Thoracic aorta (tissue), 2 donors: ENCODE data around the gene RTN1. TPM values are rescaled to one million over a fixed set of nuclear protein-coding genes. Genes with fewer than 3 reads are reported as not detected.

Experiments used
- ATAC-seq: fragments of 150-250 bp; one replicate; pipeline ENCODE4 v1.8.0; 2017; ENCODE audit warnings: low read depth; ENCODE audit not compliant: insufficient number of reproducible peaks, low FRiP score
- DNase-seq: peaks from one replicate; pipeline ENCODE4 v3.0.0-alpha.2; 2020; ENCODE audit warnings: low spot score
- H3K27ac ChIP-seq, 2 donors: fragments of 200-600 bp; sonication (generic); 1 replicate in 1 of 2; 2 replicates in 1 of 2; pipeline ENCODE4 v1.5.1; 2016; ENCODE audit warnings: mild to moderate bottlenecking in 2 of 2, moderate library complexity in 2 of 2
- H3K27me3 ChIP-seq: fragments of 200-600 bp; sonication (generic); replicated peaks from 2 replicates; pipeline ENCODE4 v1.6.0; 2016; ENCODE audit warnings: mild to moderate bottlenecking; ENCODE audit not compliant: insufficient read depth
- H3K36me3 ChIP-seq: fragments of 200-600 bp; sonication (generic); one replicate; pipeline ENCODE4 v1.5.1; 2016
- H3K4me1 ChIP-seq, 2 donors: fragments of 200-600 bp; sonication (generic); 1 replicate in 1 of 2; 2 replicates in 1 of 2; pipeline versions ENCODE4 v1.5.1 to v1.6.0; 2016; ENCODE audit warnings: low read depth in 2 of 2, mild to moderate bottlenecking in 1 of 2; ENCODE audit not compliant: control insufficient read depth in 1 of 2
- H3K4me3 ChIP-seq: fragments of 200-600 bp; sonication (generic); 2 replicates; pipeline ENCODE4 v1.5.1; 2016; ENCODE audit warnings: mild to moderate bottlenecking
- H3K9me3 ChIP-seq: fragments of 200-600 bp; sonication (generic); 2 replicates; pipeline ENCODE4 v1.5.1; 2016
- total RNA-seq, 2 donors: library from RNA; depleted of rRNA; stranded (reverse); fragments of >200 nt; gene quantifications; one replicate each; pipeline versions ENCODE4 v1.1.0 to v1.2.3, GENCODE V29; 2016
- TF ChIP-seq, protein P1 (sequence below): fragments of 200-600 bp; sonication (generic); IDR thresholded peaks from one replicate; pipeline ENCODE4 v1.5.1; 2019; ENCODE audit warnings: antibody characterized with exemption

RTN1 gene
- total RNA-seq, 2 donors from 2014 or later: 66.5 to 129 TPM

DNA sequence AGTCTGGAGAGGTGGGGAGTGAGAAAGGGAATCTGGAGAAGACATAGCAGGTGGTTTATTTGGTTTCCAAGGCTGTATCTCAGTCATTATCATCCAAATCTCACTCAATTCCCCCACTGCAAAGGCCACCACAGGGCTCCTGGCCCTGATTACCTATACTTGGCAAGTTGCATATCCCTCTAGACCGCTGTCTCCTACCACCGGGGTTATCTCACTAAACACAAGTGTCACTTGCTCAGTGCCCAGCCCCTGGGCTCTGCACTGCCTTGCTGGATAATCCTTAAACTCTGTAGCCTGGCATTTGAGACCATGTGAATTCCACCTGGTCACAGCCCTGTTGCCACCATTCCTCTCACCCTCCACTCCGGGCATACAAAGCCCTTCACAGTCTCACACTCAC is 119.0 kb downstream of the RTN1 start:
- Histone ChIP-seq H3K36me3 (no peaks in the 10 kb centered on the region), H3K4me3 (no peak overlapping the region), H3K27ac (no peak overlapping the region), H3K27me3 (no peaks in the 10 kb centered on the region), H3K9me3 (no peaks in the 10 kb centered on the region), H3K4me1 (peaks cover 6 to 33% of the 10 kb centered on the region in 2 donors)
- no peak for ATAC-seq
- DNase-seq: no peak
- TF ChIP-seq, protein P1, sequence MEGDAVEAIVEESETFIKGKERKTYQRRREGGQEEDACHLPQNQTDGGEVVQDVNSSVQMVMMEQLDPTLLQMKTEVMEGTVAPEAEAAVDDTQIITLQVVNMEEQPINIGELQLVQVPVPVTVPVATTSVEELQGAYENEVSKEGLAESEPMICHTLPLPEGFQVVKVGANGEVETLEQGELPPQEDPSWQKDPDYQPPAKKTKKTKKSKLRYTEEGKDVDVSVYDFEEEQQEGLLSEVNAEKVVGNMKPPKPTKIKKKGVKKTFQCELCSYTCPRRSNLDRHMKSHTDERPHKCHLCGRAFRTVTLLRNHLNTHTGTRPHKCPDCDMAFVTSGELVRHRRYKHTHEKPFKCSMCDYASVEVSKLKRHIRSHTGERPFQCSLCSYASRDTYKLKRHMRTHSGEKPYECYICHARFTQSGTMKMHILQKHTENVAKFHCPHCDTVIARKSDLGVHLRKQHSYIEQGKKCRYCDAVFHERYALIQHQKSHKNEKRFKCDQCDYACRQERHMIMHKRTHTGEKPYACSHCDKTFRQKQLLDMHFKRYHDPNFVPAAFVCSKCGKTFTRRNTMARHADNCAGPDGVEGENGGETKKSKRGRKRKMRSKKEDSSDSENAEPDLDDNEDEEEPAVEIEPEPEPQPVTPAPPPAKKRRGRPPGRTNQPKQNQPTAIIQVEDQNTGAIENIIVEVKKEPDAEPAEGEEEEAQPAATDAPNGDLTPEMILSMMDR: no peak

DNA sequence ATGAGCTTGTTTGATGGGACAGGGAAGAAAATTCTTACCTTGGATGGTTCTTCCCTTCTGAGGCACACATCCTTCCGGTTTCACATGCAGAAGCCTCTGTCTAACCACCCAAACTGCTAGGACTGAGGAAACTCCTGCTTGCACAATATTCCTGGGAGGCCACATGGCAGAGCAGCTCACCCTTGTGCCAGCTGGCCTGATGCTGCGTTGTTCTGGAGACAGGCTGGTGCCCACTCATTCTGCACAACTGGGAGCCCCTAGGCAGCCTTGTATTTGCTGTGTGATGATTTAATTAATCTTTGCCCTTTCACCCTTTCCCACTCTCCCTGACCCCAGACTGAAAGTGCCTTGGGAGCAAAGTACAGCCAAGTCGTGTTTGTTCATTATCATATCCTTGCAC is 130.8 kb downstream of the RTN1 start:
- ATAC-seq: no peak
- DNase-seq: no peak
- H3K27ac ChIP-seq: no peak overlapping the region
- TF ChIP-seq, protein P1: no peak
- H3K9me3 ChIP-seq: peaks cover 13% of the 10 kb centered on the region
- no peaks in the 10 kb centered on the region for H3K27me3 ChIP-seq
- H3K4me1 ChIP-seq: peaks cover 0 to 6% of the 10 kb centered on the region in 2 donors
- no peak overlapping the region for H3K4me3 ChIP-seq
- H3K36me3 ChIP-seq: no peaks in the 10 kb centered on the region

DNA sequence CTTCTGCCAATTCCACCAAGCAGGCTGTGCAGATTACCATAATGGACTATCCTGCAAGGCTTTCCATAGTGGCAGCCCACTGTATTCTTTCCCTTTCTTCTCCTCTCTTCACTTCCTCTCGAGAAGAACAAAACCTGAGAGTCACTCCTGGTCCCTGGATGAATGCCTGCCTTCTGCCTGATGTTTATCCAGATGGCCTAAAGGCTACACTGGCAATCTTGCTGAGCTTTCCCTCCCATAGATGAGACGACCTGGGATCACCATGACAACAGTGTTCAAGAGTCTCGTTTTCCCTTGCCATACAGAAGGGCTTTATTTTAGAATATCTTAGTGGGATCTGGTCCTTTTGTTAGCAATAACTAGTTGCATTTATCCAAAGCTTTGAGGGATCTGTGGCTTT is 142.3 kb downstream of the RTN1 start:
- Histone ChIP-seq H3K9me3 (no peaks in the 10 kb centered on the region), H3K27me3 (no peaks in the 10 kb centered on the region), H3K4me3 (no peak overlapping the region), H3K36me3 (no peaks in the 10 kb centered on the region), H3K4me1 (no peaks in the 10 kb centered on the region), H3K27ac (no peak overlapping the region)
- DNase-seq (no peak), ATAC-seq (no peak)
- TF ChIP-seq, protein P1: no peak

DNA sequence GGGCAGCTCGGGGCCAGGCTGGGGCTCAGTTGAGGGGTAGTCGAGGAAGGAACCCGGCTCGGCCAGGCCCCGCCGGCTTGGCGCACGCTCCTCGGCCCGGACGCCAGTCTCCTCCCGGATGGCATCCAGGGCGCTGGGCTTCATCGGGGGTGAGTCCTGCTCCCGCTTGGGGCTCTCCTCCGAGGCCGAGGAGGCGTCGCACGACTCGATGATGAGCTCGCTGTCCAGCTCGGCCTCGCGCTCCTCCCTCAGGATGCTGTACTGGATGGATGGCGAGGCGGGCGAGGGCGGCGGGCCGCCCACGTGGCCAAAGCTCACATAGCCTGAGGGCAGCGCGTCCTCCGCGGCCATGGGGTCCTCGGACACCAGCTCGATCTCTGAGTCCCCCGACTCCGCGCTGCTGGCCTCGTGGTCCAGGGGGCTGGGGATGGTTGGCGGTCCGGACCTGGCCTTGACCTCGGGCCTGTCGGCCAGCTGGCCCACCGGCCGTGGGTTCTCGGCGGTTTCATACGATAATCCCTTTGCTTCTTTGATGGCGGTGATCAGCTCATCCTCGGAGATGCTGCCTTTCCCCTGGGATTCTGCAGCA is 143.4 kb downstream of the RTN1 start:
- Histone ChIP-seq H3K36me3 (no peaks in the 10 kb centered on the region), H3K4me1 (no peaks in the 10 kb centered on the region), H3K4me3 (no peak overlapping the region), H3K9me3 (no peaks in the 10 kb centered on the region), H3K27ac (no peak overlapping the region), H3K27me3 (no peaks in the 10 kb centered on the region)
- TF ChIP-seq, protein P1: no peak
- DNase-seq: no peak
- no peak for ATAC-seq

DNA sequence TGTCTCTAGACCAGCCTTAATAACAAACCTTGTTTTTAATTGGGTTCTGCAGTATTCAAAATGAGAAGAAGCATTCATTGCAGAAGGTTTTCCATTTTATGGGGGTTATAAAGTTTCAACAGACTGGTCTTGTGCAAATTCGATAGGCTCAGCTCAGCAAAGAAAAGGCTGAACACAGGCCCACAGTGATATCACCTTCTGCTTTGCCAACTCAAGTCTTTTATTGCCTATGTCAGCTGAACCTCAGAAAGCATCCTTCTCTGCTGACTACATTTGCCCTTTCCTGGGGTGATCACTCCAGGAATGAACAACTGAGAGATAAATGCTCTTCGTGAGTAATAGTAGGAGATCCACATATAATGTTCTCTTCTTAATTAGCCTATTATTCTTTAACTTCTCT is 159.5 kb downstream of the RTN1 start:
- Histone ChIP-seq H3K36me3 (no peaks in the 10 kb centered on the region), H3K4me3 (no peak overlapping the region), H3K4me1 (peaks cover 0 to 12% of the 10 kb centered on the region in 2 donors), H3K27me3 (no peaks in the 10 kb centered on the region), H3K27ac (no peak overlapping the region), H3K9me3 (no peaks in the 10 kb centered on the region)
- TF ChIP-seq, protein P1: no peak
- ATAC-seq: no peak
- DNase-seq: no peak
